SK-N-SH (cell line): ENCODE measurements around the gene LAMP2. TPM values are rescaled to one million over a fixed set of nuclear protein-coding genes. Genes with fewer than 3 reads are reported as not detected.

Source experiments
- CTCF ChIA-PET: fragments of 300-600, 350-600 bp; formaldehyde crosslinking; extraction: SDS; loops from one replicate; lab custom pipeline; 2021; lab: Yijun Ruan, JAX
- POLR2A ChIA-PET: fragments of 350-600 bp; sonication (Branson Sonifier 250); formaldehyde crosslinking; extraction: SDS; loops from one replicate; lab custom pipeline; 2020; ENCODE audit warnings: antibody characterized with exemption, inconsistent platforms; lab: Yijun Ruan, JAX
- DNase-seq: peaks from one replicate; pipeline ENCODE4 v3.0.0; 2012
- H2AFZ ChIP-seq: fragments of 200-600 bp; sonication (generic); 2 replicates; pipeline ENCODE4 v1.8.1; 2016; ENCODE audit warnings: antibody characterized with exemption, mild to moderate bottlenecking, low read depth
- H3F3A ChIP-seq: fragments of 200-600 bp; sonication (generic); replicated peaks from 2 replicates; pipeline ENCODE3; 2016; ENCODE audit warnings: antibody characterized with exemption, mild to moderate bottlenecking; ENCODE audit not compliant: insufficient read depth
- H3K27ac ChIP-seq, 2 experiments: fragments of 200-500 bp in 1 of 2; fragments of 200-600 bp in 1 of 2; sonication (Bioruptor generic) in 1 of 2; sonication (generic), shearing (Covaris generic) in 1 of 2; 2 replicates each; pipeline versions ENCODE4 v1.5.1 to v1.6.1; 2014 to 2016; ENCODE audit warnings: low read depth in 2 of 2, inconsistent platforms in 1 of 2, low read length in 1 of 2, mild to moderate bottlenecking in 1 of 2, mixed read lengths in 1 of 2
- H3K27me3 ChIP-seq: fragments of 200-600 bp; sonication (generic), shearing (Covaris generic); 2 replicates; pipeline ENCODE4 v1.6.1; 2016; ENCODE audit warnings: mixed run types; ENCODE audit not compliant: insufficient read depth
- H3K36me3 ChIP-seq, 2 experiments: fragments of 200-500 bp in 1 of 2; fragments of 200-600 bp in 1 of 2; sonication (Bioruptor generic) in 1 of 2; sonication (generic) in 1 of 2; replicated peaks in 1 of 2; 2 replicates each; pipeline versions ENCODE3 to v1.5.1; 2014 to 2016; ENCODE audit warnings: low read length in 1 of 2, mild to moderate bottlenecking in 1 of 2; ENCODE audit not compliant: insufficient read depth in 2 of 2, control insufficient read depth in 1 of 2
- H3K4me1 ChIP-seq, 2 experiments: fragments of 200-500 bp in 1 of 2; fragments of 200-600 bp in 1 of 2; sonication (Bioruptor generic) in 1 of 2; sonication (generic), shearing (Covaris generic) in 1 of 2; 2 replicates each; pipeline versions ENCODE4 v1.5.1 to v1.6.1; 2014 to 2016; ENCODE audit warnings: low read depth in 1 of 2, low read length in 1 of 2, mixed run types in 1 of 2; ENCODE audit not compliant: insufficient read depth in 2 of 2, control insufficient read depth in 1 of 2
- H3K4me2 ChIP-seq: fragments of 200-600 bp; sonication (generic), shearing (Covaris generic); 2 replicates; pipeline ENCODE4 v1.6.1; 2017; ENCODE audit warnings: mixed run types
- H3K4me3 ChIP-seq, 2 experiments: fragments of 200-500 bp in 1 of 2; fragments of 200-600 bp in 1 of 2; sonication (Bioruptor generic) in 1 of 2; sonication (generic), shearing (Covaris generic) in 1 of 2; 2 replicates each; pipeline versions ENCODE4 v1.5.1 to v1.8.1; 2014 to 2016; ENCODE audit warnings: low read depth in 2 of 2, inconsistent platforms in 1 of 2, low read length in 1 of 2, mild to moderate bottlenecking in 1 of 2, mixed read lengths in 1 of 2, moderate library complexity in 1 of 2
- H3K79me2 ChIP-seq: fragments of 200-600 bp; sonication (generic); 2 replicates; pipeline ENCODE4 v1.8.1; 2017; ENCODE audit warnings: mild to moderate bottlenecking; ENCODE audit not compliant: insufficient read depth
- H3K9ac ChIP-seq: fragments of 200-600 bp; sonication (generic); 2 replicates; pipeline ENCODE4 v1.6.1; 2017; ENCODE audit warnings: mixed run types
- H3K9me2 ChIP-seq: fragments of 200-600 bp; sonication (generic); 2 replicates; pipeline ENCODE4 v1.6.1; 2017; ENCODE audit warnings: mixed run types
- H3K9me3 ChIP-seq: fragments of 200-600 bp; sonication (generic); 2 replicates; pipeline ENCODE4 v1.6.1; 2017; ENCODE audit warnings: mixed run types, mild to moderate bottlenecking, moderate library complexity
- H4K20me1 ChIP-seq: fragments of 200-600 bp; sonication (generic); 2 replicates; pipeline ENCODE4 v1.6.1; 2017; ENCODE audit warnings: mild to moderate bottlenecking, mixed run types; ENCODE audit not compliant: insufficient read depth
- CHD2 ChIP-seq: fragments of 150-350 bp; IDR thresholded peaks from 2 replicates; pipeline ENCODE4 v1.6.1; 2018; ENCODE audit warnings: low read length; ENCODE audit not compliant: partially characterized antibody
- CTCF ChIP-seq: fragments of 200-600 bp; sonication (generic); IDR thresholded peaks from 2 replicates; pipeline ENCODE4 v1.6.1; 2017; ENCODE audit warnings: antibody characterized with exemption, mild to moderate bottlenecking, moderate library complexity
- IRF3 ChIP-seq: fragments of 150-350 bp; IDR thresholded peaks from 2 replicates; pipeline ENCODE4 v1.6.1; 2016; ENCODE audit warnings: mild to moderate bottlenecking, low read depth, low read length
- JUND ChIP-seq: IDR thresholded peaks from 2 replicates; pipeline ENCODE4 v1.4.0; 2012
- MAX ChIP-seq: IDR thresholded peaks from 2 replicates; pipeline ENCODE4 v1.4.0; 2012; ENCODE audit warnings: low read depth
- RAD21 ChIP-seq: IDR thresholded peaks from 2 replicates; pipeline ENCODE4 v1.6.1; 2012; ENCODE audit warnings: mild to moderate bottlenecking, low read length
- SIN3A ChIP-seq: IDR thresholded peaks from 2 replicates; pipeline ENCODE4 v1.6.1; 2012; ENCODE audit warnings: low read depth, mild to moderate bottlenecking, low read length, moderate library complexity, borderline replicate concordance
- SMC3 ChIP-seq: IDR thresholded peaks from 2 replicates; pipeline ENCODE4 v1.6.1; 2012; ENCODE audit warnings: low read depth, low read length, improper control_type of control experiment
- TAF1 ChIP-seq: IDR thresholded peaks from 2 replicates; pipeline ENCODE4 v1.6.1; 2012; ENCODE audit warnings: low read depth, mild to moderate bottlenecking, low read length, moderate library complexity, borderline replicate concordance
- TEAD4 ChIP-seq: IDR thresholded peaks from 2 replicates; pipeline ENCODE4 v1.4.0; 2012; ENCODE audit warnings: mild to moderate bottlenecking, borderline replicate concordance; ENCODE audit not compliant: insufficient read depth
- USF2 ChIP-seq: fragments of 150-350 bp; IDR thresholded peaks from 2 replicates; pipeline ENCODE4 v1.6.1; 2017; ENCODE audit warnings: antibody characterized with exemption, low read length, low read depth, borderline replicate concordance
- YY1 ChIP-seq: IDR thresholded peaks from 2 replicates; pipeline ENCODE4 v1.4.0; 2012; ENCODE audit warnings: low read depth, mild to moderate bottlenecking
- WGBS: methylation state at CpG from one replicate; pipeline ENCODE4 v1.1.6; 2017; ENCODE audit warnings: low lambda C conversion rate; 5-methylcytosine and 5-hydroxymethylcytosine counted together
- polyA plus RNA-seq, 3 experiments: library from polyadenylated mRNA; depleted of rRNA; stranded (reverse); fragments of >200 nt; gene quantifications; 2 replicates each; pipeline ENCODE4 v1.2.3, GENCODE V29; 2012

LAMP2 gene
- polyA plus RNA-seq, 1 of the 3 experiments (the other 2 are of a cell fraction), result 108 TPM

GRCh38 chrX:120514236-120514635, 45.1 kb upstream of the LAMP2 start:
- peaks cover 0 to 32% of the 10 kb centered on the region in 2 experiments for H3K36me3 ChIP-seq
- peaks cover 10% of the 10 kb centered on the region for H3F3A ChIP-seq
- peak; percentile 33 for DNase-seq
- ChIA-PET POLR2A (no interaction called here), CTCF (interaction anchor here (0.6 to 1.7 kb wide), 11 partner anchors 15 to 221 kb away, joined by 3 to 15 read pairs (median 3); no protein-coding TSS in a partner anchor)
- no peaks in the 10 kb centered on the region; the same call in 1 of the 2 replicates for H3K27me3 ChIP-seq
- no peak overlapping the region for H3K9ac ChIP-seq
- peaks cover 4% of the 10 kb centered on the region; the same call in 1 of the 2 replicates for H3K79me2 ChIP-seq
- H3K9me3 ChIP-seq, result no peaks in the 10 kb centered on the region
- no peaks in the 10 kb centered on the region for H3K9me2 ChIP-seq
- WGBS, result 24% methylated on average over 1 of the region's 1 CpG
- peak; percentile 65 for TF ChIP-seq CTCF
- TF ChIP-seq CHD2, result no peak
- peak; percentile 59 for TF ChIP-seq SMC3
- peak; percentile 66 for TF ChIP-seq RAD21
- H4K20me1 ChIP-seq, result no peaks in the 10 kb centered on the region
- H3K4me2 ChIP-seq, result no peak overlapping the region
- H3K4me1 ChIP-seq, result no peaks in the 10 kb centered on the region
- no peak overlapping the region for H3K27ac ChIP-seq
- H3K4me3 ChIP-seq, result no peak overlapping the region
- no peak overlapping the region for H2AFZ ChIP-seq

- CTCF ChIA-PET, result no interaction called here
Observed at GRCh38 chrX:120512627-120513026, 43.5 kb upstream of the LAMP2 start.

More at GRCh38 chrX:120512627-120513026, 43.5 kb upstream of the LAMP2 start:
- Histone ChIP-seq H3K4me1 (no peaks in the 10 kb centered on the region), H3K9me3 (no peaks in the 10 kb centered on the region), H3F3A (peaks cover under 1% of the 10 kb centered on the region), H3K9me2 (no peaks in the 10 kb centered on the region), H3K36me3 (peaks cover 0 to 19% of the 10 kb centered on the region in 2 experiments), H2AFZ (no peak overlapping the region), H3K4me3 (no peak overlapping the region)
- POLR2A ChIA-PET, result no interaction called here
- TF ChIP-seq JUND (no peak), TEAD4 (no peak), IRF3 (no peak), SIN3A (no peak), MAX (no peak), RAD21 (no peak), TAF1 (no peak), YY1 (no peak), USF2 (no peak)
- TF ChIP-seq, all 33 proteins: peak for 0
- H4K20me1 ChIP-seq, result no peaks in the 10 kb centered on the region
- H3K79me2 ChIP-seq, result peaks cover 4% of the 10 kb centered on the region; the same call in 1 of the 2 replicates
- no peaks in the 10 kb centered on the region; the same call in 1 of the 2 replicates for H3K27me3 ChIP-seq
- H3K4me2 ChIP-seq, result no peak overlapping the region
- DNase-seq, result no peak
- H3K27ac ChIP-seq, result no peak overlapping the region
- H3K9ac ChIP-seq, result no peak overlapping the region
- 50% methylated on average over 2 of the region's 2 CpGs for WGBS
